ENCODE measurements around the gene GSTM2.
"Not testable (repeated sequence)": the region's sequence is repeated elsewhere in the genome, so short reads cannot be mapped to it uniquely, and the experiment has no call there.

GSTM2 gene

GRCh38 chr1:109711593-109712320, 43.9 kb downstream of the GSTM2 start, which contains the start of gene GSTM5:
GSTM5 (plus strand) TSS chr1:109712251; CDS start chr1:109712313, 62 bp downstream.
- H3K18ac ChIP-seq (ENCODE audit: low read depth in 1 of 2, low read length in 2 of 2) = peak within 1 kb of the TSS in 1 of 2 experiments; percentile 12
- H3K4ac ChIP-seq (ENCODE audit: low read depth in 1 of 2, low read length in 2 of 2); H3K79me1 ChIP-seq (replicated peaks; ENCODE audit: low read length, poor library complexity, severe bottlenecking); H2AFZ ChIP-seq (ENCODE audit: low read depth, low read length); H3K36me3 ChIP-seq (ENCODE audit: control insufficient read depth in 1 of 2, insufficient read depth in 2 of 2, low read depth in 1 of 2, low read length in 2 of 2); H3K4me1 ChIP-seq (ENCODE audit: control insufficient read depth, insufficient read depth, low read depth, low read length); H3K14ac ChIP-seq (ENCODE audit: low read length in 2 of 2); H2BK120ac ChIP-seq (ENCODE audit: low read depth, low read length); H2BK5ac ChIP-seq (ENCODE audit: low read depth, low read length, poor library complexity, severe bottlenecking); H2BK15ac ChIP-seq (ENCODE audit: low read depth, poor library complexity, severe bottlenecking); H3K27me3 ChIP-seq (ENCODE audit: control insufficient read depth in 1 of 2, insufficient read depth in 1 of 2, low read length in 2 of 2); H3K9me3 ChIP-seq (ENCODE audit: control insufficient read depth, low read length); H2BK12ac ChIP-seq (ENCODE audit: low read length in 2 of 2); H3K23ac ChIP-seq (ENCODE audit: low read length in 2 of 2); H2AK5ac ChIP-seq (ENCODE audit: low read length, severe bottlenecking); H3K4me2 ChIP-seq (ENCODE audit: low read length, poor library complexity, severe bottlenecking); DNase-seq; H4K91ac ChIP-seq (ENCODE audit: low read length); H3K27ac ChIP-seq (ENCODE audit: low read length, poor library complexity, severe bottlenecking): not testable (repeated sequence)
- peak within 1 kb of the TSS; percentile 70 for H3K9ac ChIP-seq (ENCODE audit: low read length)
- H3K4me3 ChIP-seq (ENCODE audit: insufficient read depth in 1 of 2, low read depth in 1 of 2, low read length in 2 of 2) = peak within 1 kb of the TSS in 1 of 2 experiments; percentile 69
- 89% methylated on average over 30 of the region's 33 CpGs for whole genome bisulfite sequencing
- peak within 1 kb of the TSS; percentile 87 for H4K8ac ChIP-seq (ENCODE audit: low read length)

- Histone ChIP-seq H4K91ac (ENCODE audit: low read length) (no peak overlapping the region), H3K27ac (ENCODE audit: low read length, poor library complexity, severe bottlenecking) (no peak overlapping the region), H3K36me3 (ENCODE audit: control insufficient read depth in 1 of 2, insufficient read depth in 2 of 2, low read depth in 1 of 2, low read length in 2 of 2) (no peaks in the 10 kb centered on the region), H3K23ac (ENCODE audit: low read length in 2 of 2) (no peak overlapping the region), H3K4ac (ENCODE audit: low read depth in 1 of 2, low read length in 2 of 2) (no peak overlapping the region), H3K79me1 (replicated peaks; ENCODE audit: low read length, poor library complexity, severe bottlenecking) (no peaks in the 10 kb centered on the region), H3K27me3 (ENCODE audit: control insufficient read depth in 1 of 2, insufficient read depth in 1 of 2, low read length in 2 of 2) (peaks cover 2 to 3% of the 10 kb centered on the region in 2 experiments), H2AK5ac (ENCODE audit: low read length, severe bottlenecking) (no peak overlapping the region), H3K9me3 (ENCODE audit: control insufficient read depth, low read length) (peaks cover 8% of the 10 kb centered on the region), H2BK5ac (ENCODE audit: low read depth, low read length, poor library complexity, severe bottlenecking) (no peak overlapping the region), H4K8ac (ENCODE audit: low read length) (no peak overlapping the region), H3K9ac (ENCODE audit: low read length) (peak overlapping the region; percentile 70), H3K18ac (ENCODE audit: low read depth in 1 of 2, low read length in 2 of 2) (no peak overlapping the region), H3K4me3 (ENCODE audit: insufficient read depth in 1 of 2, low read depth in 1 of 2, low read length in 2 of 2) (peak overlapping the region in 1 of 2 experiments; percentile 69), H3K4me2 (ENCODE audit: low read length, poor library complexity, severe bottlenecking) (no peak overlapping the region), H3K4me1 (ENCODE audit: control insufficient read depth, insufficient read depth, low read depth, low read length) (peaks cover 2% of the 10 kb centered on the region), H2BK15ac (ENCODE audit: low read depth, poor library complexity, severe bottlenecking) (no peak overlapping the region), H3K14ac (ENCODE audit: low read length in 2 of 2) (no peak overlapping the region), H2BK120ac (ENCODE audit: low read depth, low read length) (no peak overlapping the region), H2AFZ (ENCODE audit: low read depth, low read length) (no peak overlapping the region), H2BK12ac (ENCODE audit: low read length in 2 of 2) (no peak overlapping the region)
- DNase-seq = no peak
- 93% methylated on average over 22 of the region's 22 CpGs for WGBS
Measured at GRCh38 chr1:109712321-109712864, 44.5 kb downstream of the GSTM2 start.

- no peak for DNase-seq
- H3K23ac ChIP-seq (ENCODE audit: low read length in 2 of 2) = no peak overlapping the region
Measured at GRCh38 chr1:109713636-109714035, 45.8 kb downstream of the GSTM2 start.

GRCh38 chr1:109714661-109715372, 47.0 kb downstream of the GSTM2 start:
- Histone ChIP-seq H2AK5ac (ENCODE audit: low read length, severe bottlenecking) (no peak overlapping the region), H3K9ac (ENCODE audit: low read length) (no peak overlapping the region), H2BK15ac (ENCODE audit: low read depth, poor library complexity, severe bottlenecking) (no peak overlapping the region), H2BK5ac (ENCODE audit: low read depth, low read length, poor library complexity, severe bottlenecking) (no peak overlapping the region), H3K4ac (ENCODE audit: low read depth in 1 of 2, low read length in 2 of 2) (no peak overlapping the region), H3K79me1 (replicated peaks; ENCODE audit: low read length, poor library complexity, severe bottlenecking) (no peaks in the 10 kb centered on the region), H4K8ac (ENCODE audit: low read length) (no peak overlapping the region), H3K27ac (ENCODE audit: low read length, poor library complexity, severe bottlenecking) (no peak overlapping the region), H4K91ac (ENCODE audit: low read length) (no peak overlapping the region), H3K14ac (ENCODE audit: low read length in 2 of 2) (no peak overlapping the region), H3K18ac (ENCODE audit: low read depth in 1 of 2, low read length in 2 of 2) (no peak overlapping the region), H3K4me3 (ENCODE audit: insufficient read depth in 1 of 2, low read depth in 1 of 2, low read length in 2 of 2) (no peak overlapping the region), H2AFZ (ENCODE audit: low read depth, low read length) (no peak overlapping the region), H3K9me3 (ENCODE audit: control insufficient read depth, low read length) (no peaks in the 10 kb centered on the region), H3K4me1 (ENCODE audit: control insufficient read depth, insufficient read depth, low read depth, low read length) (peaks cover 3% of the 10 kb centered on the region), H3K36me3 (ENCODE audit: control insufficient read depth in 1 of 2, insufficient read depth in 2 of 2, low read depth in 1 of 2, low read length in 2 of 2) (no peaks in the 10 kb centered on the region), H2BK12ac (ENCODE audit: low read length in 2 of 2) (no peak overlapping the region), H2BK120ac (ENCODE audit: low read depth, low read length) (no peak overlapping the region), H3K23ac (ENCODE audit: low read length in 2 of 2) (no peak overlapping the region), H3K27me3 (ENCODE audit: control insufficient read depth in 1 of 2, insufficient read depth in 1 of 2, low read length in 2 of 2) (peaks cover 2 to 3% of the 10 kb centered on the region in 2 experiments), H3K4me2 (ENCODE audit: low read length, poor library complexity, severe bottlenecking) (no peak overlapping the region)
- no peak for DNase-seq
- 91% methylated on average over 12 of the region's 12 CpGs for WGBS

More at GRCh38 chr1:109713636-109714035, 45.8 kb downstream of the GSTM2 start:
- Histone ChIP-seq H3K4ac (ENCODE audit: low read depth in 1 of 2, low read length in 2 of 2) (no peak overlapping the region), H3K36me3 (ENCODE audit: control insufficient read depth in 1 of 2, insufficient read depth in 2 of 2, low read depth in 1 of 2, low read length in 2 of 2) (no peaks in the 10 kb centered on the region), H3K9ac (ENCODE audit: low read length) (no peak overlapping the region), H3K27me3 (ENCODE audit: control insufficient read depth in 1 of 2, insufficient read depth in 1 of 2, low read length in 2 of 2) (peaks cover 2 to 3% of the 10 kb centered on the region in 2 experiments), H3K9me3 (ENCODE audit: control insufficient read depth, low read length) (peaks cover 4% of the 10 kb centered on the region), H2BK15ac (ENCODE audit: low read depth, poor library complexity, severe bottlenecking) (no peak overlapping the region), H2BK120ac (ENCODE audit: low read depth, low read length) (no peak overlapping the region), H3K4me3 (ENCODE audit: insufficient read depth in 1 of 2, low read depth in 1 of 2, low read length in 2 of 2) (no peak overlapping the region), H3K4me1 (ENCODE audit: control insufficient read depth, insufficient read depth, low read depth, low read length) (peaks cover 3% of the 10 kb centered on the region), H3K14ac (ENCODE audit: low read length in 2 of 2) (no peak overlapping the region), H2BK5ac (ENCODE audit: low read depth, low read length, poor library complexity, severe bottlenecking) (no peak overlapping the region), H2AFZ (ENCODE audit: low read depth, low read length) (no peak overlapping the region), H3K18ac (ENCODE audit: low read depth in 1 of 2, low read length in 2 of 2) (no peak overlapping the region), H2AK5ac (ENCODE audit: low read length, severe bottlenecking) (no peak overlapping the region), H3K27ac (ENCODE audit: low read length, poor library complexity, severe bottlenecking) (no peak overlapping the region), H3K4me2 (ENCODE audit: low read length, poor library complexity, severe bottlenecking) (no peak overlapping the region), H4K91ac (ENCODE audit: low read length) (no peak overlapping the region), H2BK12ac (ENCODE audit: low read length in 2 of 2) (no peak overlapping the region), H3K79me1 (replicated peaks; ENCODE audit: low read length, poor library complexity, severe bottlenecking) (no peaks in the 10 kb centered on the region), H4K8ac (ENCODE audit: low read length) (no peak overlapping the region)
- WGBS = 85% methylated on average over 5 of the region's 5 CpGs

Data from mesenchymal stem cell (in vitro differentiated cells and primary cell).